HEK293 (cell line): Measurements from ENCODE around the gene TBC1D14.

ENCODE experiments used
- CTCF ChIA-PET: fragments of 350-600 bp; formaldehyde crosslinking; extraction: SDS; loops from one replicate; lab custom pipeline; 2021; ENCODE audit warnings: antibody characterized with exemption; lab: Yijun Ruan, JAX
- POLR2A ChIA-PET: fragments of 300-600 bp; formaldehyde crosslinking; extraction: SDS; loops from one replicate; lab custom pipeline; 2020; ENCODE audit warnings: antibody characterized with exemption, inconsistent platforms; lab: Yijun Ruan, JAX
- H3K27ac ChIP-seq: fragments of 200-500 bp; sonication (Bioruptor generic); 2 replicates; pipeline ENCODE4 v1.5.1; 2014; ENCODE audit warnings: low read depth, low read length, control low read depth, inconsistent platforms; ENCODE audit errors: extremely low read depth
- H3K36me3 ChIP-seq, 2 experiments: fragments of 200-500 bp in 1 of 2; sonication (Bioruptor generic) in 1 of 2; 1 replicate in 1 of 2; 2 replicates in 1 of 2; pipeline ENCODE4 v1.5.1; 2014 to 2017; ENCODE audit warnings: inconsistent platforms in 2 of 2, low read length in 2 of 2; ENCODE audit not compliant: control insufficient read depth in 2 of 2, insufficient read depth in 1 of 2
- H3K4me1 ChIP-seq: fragments of 200-500 bp; sonication (Bioruptor generic); 2 replicates; pipeline ENCODE4 v1.5.1; 2014; ENCODE audit warnings: mild to moderate bottlenecking, low read length, inconsistent platforms; ENCODE audit not compliant: control insufficient read depth, insufficient read depth
- H3K4me3 ChIP-seq: 2 replicates; pipeline ENCODE4 v1.5.1; 2011; ENCODE audit warnings: low read depth, mild to moderate bottlenecking, control low read depth, low read length, moderate library complexity
- H3K9me3 ChIP-seq: fragments of 200-500 bp; sonication (Bioruptor generic); 2 replicates; pipeline ENCODE4 v1.5.1; 2014; ENCODE audit warnings: low read depth, low read length, inconsistent platforms; ENCODE audit not compliant: control insufficient read depth, insufficient read depth
- HOXC10 ChIP-seq: sonication (generic); formaldehyde crosslinking; IDR thresholded peaks from 2 replicates; pipeline ENCODE4 v1.8.1; 2023; ENCODE audit warnings: mild to moderate bottlenecking, missing genetic modification reagents
- KLF16 ChIP-seq: fragments of 450-650 bp; formaldehyde crosslinking; IDR thresholded peaks from 2 replicates; pipeline ENCODE4 v1.5.1; 2017; ENCODE audit warnings: missing biosample characterization, missing genetic modification characterization
- MZF1 ChIP-seq: fragments of 450-650 bp; formaldehyde crosslinking; IDR thresholded peaks from 2 replicates; pipeline ENCODE4 v1.5.1; 2017; ENCODE audit warnings: missing biosample characterization, missing genetic modification characterization, borderline replicate concordance
- OVOL3 ChIP-seq: fragments of 450-650 bp; formaldehyde crosslinking; IDR thresholded peaks from 2 replicates; pipeline ENCODE4 v1.5.1; 2016; ENCODE audit warnings: missing biosample characterization, missing genetic modification characterization
- SETDB1 ChIP-seq: IDR thresholded peaks from one replicate; pipeline ENCODE4 v1.6.1; 2017; ENCODE audit warnings: mild to moderate bottlenecking, low read length, moderate library complexity, mixed read lengths; ENCODE audit not compliant: insufficient read length
- SP7 ChIP-seq: fragments of 450-650 bp; formaldehyde crosslinking; IDR thresholded peaks from 2 replicates; pipeline ENCODE4 v1.5.1; 2016; ENCODE audit warnings: missing biosample characterization, missing genetic modification characterization
- ZFP69B ChIP-seq: fragments of 450-650 bp; formaldehyde crosslinking; IDR thresholded peaks from 2 replicates; pipeline ENCODE4 v1.5.1; 2016; ENCODE audit warnings: missing biosample characterization, missing genetic modification characterization
- ZIC2 ChIP-seq: fragments of 450-650 bp; formaldehyde crosslinking; IDR thresholded peaks from 2 replicates; pipeline ENCODE4 v1.5.1; 2016; ENCODE audit warnings: missing biosample characterization, missing genetic modification characterization
- ZNF18 ChIP-seq: fragments of 450-650 bp; formaldehyde crosslinking; IDR thresholded peaks from 2 replicates; pipeline ENCODE4 v1.5.1; 2016; ENCODE audit warnings: missing biosample characterization, missing genetic modification characterization
- ZNF221 ChIP-seq: fragments of 450-650 bp; formaldehyde crosslinking; IDR thresholded peaks from 2 replicates; pipeline ENCODE4 v1.5.1; 2017; ENCODE audit warnings: missing biosample characterization, missing genetic modification characterization, borderline replicate concordance
- ZNF24 ChIP-seq: fragments of 450-650 bp; formaldehyde crosslinking; IDR thresholded peaks from 2 replicates; pipeline ENCODE4 v1.5.1; 2016; ENCODE audit warnings: missing biosample characterization, missing genetic modification characterization
- ZNF274 ChIP-seq, 2 experiments: fragments of 200-500 bp in 1 of 2; fragments of 450-650 bp in 1 of 2; sonication (Bioruptor generic) in 1 of 2; formaldehyde crosslinking in 1 of 2; IDR thresholded peaks; 2 replicates each; pipeline versions ENCODE4 v1.5.1 to v1.6.1; 2014 to 2016; ENCODE audit warnings: borderline replicate concordance in 1 of 2, inconsistent platforms in 1 of 2, low read length in 1 of 2, missing biosample characterization in 1 of 2, missing genetic modification characterization in 1 of 2
- ZNF350 ChIP-seq: fragments of 450-650 bp; formaldehyde crosslinking; IDR thresholded peaks from 2 replicates; pipeline ENCODE4 v1.5.0; 2017; ENCODE audit warnings: missing biosample characterization, mild to moderate bottlenecking, missing genetic modification characterization
- ZNF449 ChIP-seq: fragments of 450-650 bp; formaldehyde crosslinking; IDR thresholded peaks from 2 replicates; pipeline ENCODE4 v1.5.1; 2017; ENCODE audit warnings: missing biosample characterization, mild to moderate bottlenecking, missing genetic modification characterization, moderate library complexity
- ZNF558 ChIP-seq: fragments of 450-650 bp; formaldehyde crosslinking; IDR thresholded peaks from 2 replicates; pipeline ENCODE4 v1.5.1; 2016; ENCODE audit warnings: missing biosample characterization, missing genetic modification characterization
- ZNF600 ChIP-seq: fragments of 450-650 bp; formaldehyde crosslinking; IDR thresholded peaks from 2 replicates; pipeline ENCODE4 v1.5.1; 2016; ENCODE audit warnings: missing biosample characterization, missing genetic modification characterization
- ZNF623 ChIP-seq: fragments of 450-650 bp; formaldehyde crosslinking; IDR thresholded peaks from 2 replicates; pipeline ENCODE4 v1.5.1; 2016; ENCODE audit warnings: missing biosample characterization, missing genetic modification characterization
- ZNF629 ChIP-seq: fragments of 450-650 bp; formaldehyde crosslinking; IDR thresholded peaks from 2 replicates; pipeline ENCODE4 v1.5.1; 2017; ENCODE audit warnings: missing biosample characterization, missing genetic modification characterization
- ZNF660 ChIP-seq: fragments of 450-650 bp; IDR thresholded peaks from 2 replicates; pipeline ENCODE4 v1.5.1; 2018; ENCODE audit warnings: missing biosample characterization, mild to moderate bottlenecking, missing genetic modification characterization
- ZNF843 ChIP-seq: fragments of 450-650 bp; formaldehyde crosslinking; IDR thresholded peaks from 2 replicates; pipeline ENCODE4 v1.5.1; 2016; ENCODE audit warnings: missing biosample characterization, missing genetic modification characterization
- ZSCAN18 ChIP-seq: fragments of 450-650 bp; formaldehyde crosslinking; IDR thresholded peaks from 2 replicates; pipeline ENCODE4 v1.5.1; 2016; ENCODE audit warnings: missing biosample characterization, missing genetic modification characterization
- TF ChIP-seq, protein P1 (sequence below): fragments of 450-650 bp; formaldehyde crosslinking; IDR thresholded peaks from 2 replicates; pipeline ENCODE4 v1.5.1; 2016; ENCODE audit warnings: missing biosample characterization, missing genetic modification characterization, low read depth
- TF ChIP-seq, protein P2 (sequence below): fragments of 450-650 bp; formaldehyde crosslinking; IDR thresholded peaks from 2 replicates; pipeline ENCODE4 v1.5.1; 2016; ENCODE audit warnings: missing biosample characterization, missing genetic modification characterization
- TF ChIP-seq, protein P3 (sequence below): fragments of 450-650 bp; formaldehyde crosslinking; IDR thresholded peaks from 2 replicates; pipeline ENCODE4 v1.5.1; 2017; ENCODE audit warnings: missing biosample characterization, missing genetic modification characterization

TBC1D14 gene

GRCh38 chr4:6942238-6942800 lies 32.7 kb downstream of the TBC1D14 start (continued):
- no peak for TF ChIP-seq ZSCAN18 (tag by site-specific recombination)
- no peak for TF ChIP-seq ZNF350 (tag by site-specific recombination)
- no peak for TF ChIP-seq KLF16 (tag by site-specific recombination)
- no peak for TF ChIP-seq ZNF24
- TF ChIP-seq HOXC10 (CRISPR knock-in tag) = no peak
- TF ChIP-seq, protein P1, sequence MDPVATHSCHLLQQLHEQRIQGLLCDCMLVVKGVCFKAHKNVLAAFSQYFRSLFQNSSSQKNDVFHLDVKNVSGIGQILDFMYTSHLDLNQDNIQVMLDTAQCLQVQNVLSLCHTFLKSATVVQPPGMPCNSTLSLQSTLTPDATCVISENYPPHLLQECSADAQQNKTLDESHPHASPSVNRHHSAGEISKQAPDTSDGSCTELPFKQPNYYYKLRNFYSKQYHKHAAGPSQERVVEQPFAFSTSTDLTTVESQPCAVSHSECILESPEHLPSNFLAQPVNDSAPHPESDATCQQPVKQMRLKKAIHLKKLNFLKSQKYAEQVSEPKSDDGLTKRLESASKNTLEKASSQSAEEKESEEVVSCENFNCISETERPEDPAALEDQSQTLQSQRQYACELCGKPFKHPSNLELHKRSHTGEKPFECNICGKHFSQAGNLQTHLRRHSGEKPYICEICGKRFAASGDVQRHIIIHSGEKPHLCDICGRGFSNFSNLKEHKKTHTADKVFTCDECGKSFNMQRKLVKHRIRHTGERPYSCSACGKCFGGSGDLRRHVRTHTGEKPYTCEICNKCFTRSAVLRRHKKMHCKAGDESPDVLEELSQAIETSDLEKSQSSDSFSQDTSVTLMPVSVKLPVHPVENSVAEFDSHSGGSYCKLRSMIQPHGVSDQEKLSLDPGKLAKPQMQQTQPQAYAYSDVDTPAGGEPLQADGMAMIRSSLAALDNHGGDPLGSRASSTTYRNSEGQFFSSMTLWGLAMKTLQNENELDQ (tag by site-specific recombination) = no peak
- no peak for TF ChIP-seq ZNF843 (tag by site-specific recombination)
- no peak for TF ChIP-seq MZF1 (tag by site-specific recombination)
- peak; percentile 23; the same call in 1 of the 2 replicates for TF ChIP-seq ZNF660 (tag by site-specific recombination)
- TF ChIP-seq SP7 (tag by site-specific recombination) = peak; percentile 35; the same call in 1 of the 2 replicates
- no peak for TF ChIP-seq ZNF18

GRCh38 chr4:6943012-6943884 lies 33.6 kb downstream of the TBC1D14 start:
- H3K36me3 ChIP-seq = no peaks in the 10 kb centered on the region
- POLR2A ChIA-PET = no interaction called here
- H3K27ac ChIP-seq = no peak overlapping the region
- no peaks in the 10 kb centered on the region for H3K9me3 ChIP-seq
- H3K4me1 ChIP-seq = 0 out of 2 replicates have a peak, but pooled peaks cover 2% of the 10 kb centered on the region
- CTCF ChIA-PET = interaction anchor here (1.8 kb wide), 2 partner anchors 26 to 31 kb away, joined by 5 to 8 read pairs; no protein-coding TSS in a partner anchor
- no peak overlapping the region for H3K4me3 ChIP-seq
- TF ChIP-seq, protein P2, sequence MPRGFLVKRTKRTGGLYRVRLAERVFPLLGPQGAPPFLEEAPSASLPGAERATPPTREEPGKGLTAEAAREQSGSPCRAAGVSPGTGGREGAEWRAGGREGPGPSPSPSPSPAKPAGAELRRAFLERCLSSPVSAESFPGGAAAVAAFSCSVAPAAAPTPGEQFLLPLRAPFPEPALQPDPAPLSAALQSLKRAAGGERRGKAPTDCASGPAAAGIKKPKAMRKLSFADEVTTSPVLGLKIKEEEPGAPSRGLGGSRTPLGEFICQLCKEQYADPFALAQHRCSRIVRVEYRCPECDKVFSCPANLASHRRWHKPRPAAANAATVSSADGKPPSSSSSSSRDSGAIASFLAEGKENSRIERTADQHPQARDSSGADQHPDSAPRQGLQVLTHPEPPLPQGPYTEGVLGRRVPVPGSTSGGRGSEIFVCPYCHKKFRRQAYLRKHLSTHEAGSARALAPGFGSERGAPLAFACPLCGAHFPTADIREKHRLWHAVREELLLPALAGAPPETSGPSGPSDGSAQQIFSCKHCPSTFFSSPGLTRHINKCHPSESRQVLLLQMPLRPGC (tag by site-specific recombination) = no peak
- TF ChIP-seq ZNF629 (tag by site-specific recombination) (no peak), OVOL3 (tag by site-specific recombination) (no peak), ZIC2 (tag by site-specific recombination) (no peak), ZNF623 (tag by site-specific recombination) (no peak), ZNF274 (IDR thresholded peaks at IDR 0.05; ENCODE audit: low read length) (no peak), ZNF274 (tag by site-specific recombination; IDR thresholded peaks at IDR 0.05; ENCODE audit: borderline replicate concordance) (no peak), ZNF600 (tag by site-specific recombination) (peak; percentile 67), SETDB1 (no peak), ZNF221 (no peak), ZFP69B (no peak), ZNF449 (tag by site-specific recombination) (peak; percentile 54; the same call in 1 of the 2 replicates), ZNF558 (tag by site-specific recombination) (no peak)
- TF ChIP-seq, protein P3, sequence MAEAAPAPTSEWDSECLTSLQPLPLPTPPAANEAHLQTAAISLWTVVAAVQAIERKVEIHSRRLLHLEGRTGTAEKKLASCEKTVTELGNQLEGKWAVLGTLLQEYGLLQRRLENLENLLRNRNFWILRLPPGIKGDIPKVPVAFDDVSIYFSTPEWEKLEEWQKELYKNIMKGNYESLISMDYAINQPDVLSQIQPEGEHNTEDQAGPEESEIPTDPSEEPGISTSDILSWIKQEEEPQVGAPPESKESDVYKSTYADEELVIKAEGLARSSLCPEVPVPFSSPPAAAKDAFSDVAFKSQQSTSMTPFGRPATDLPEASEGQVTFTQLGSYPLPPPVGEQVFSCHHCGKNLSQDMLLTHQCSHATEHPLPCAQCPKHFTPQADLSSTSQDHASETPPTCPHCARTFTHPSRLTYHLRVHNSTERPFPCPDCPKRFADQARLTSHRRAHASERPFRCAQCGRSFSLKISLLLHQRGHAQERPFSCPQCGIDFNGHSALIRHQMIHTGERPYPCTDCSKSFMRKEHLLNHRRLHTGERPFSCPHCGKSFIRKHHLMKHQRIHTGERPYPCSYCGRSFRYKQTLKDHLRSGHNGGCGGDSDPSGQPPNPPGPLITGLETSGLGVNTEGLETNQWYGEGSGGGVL (tag by site-specific recombination) = no peak
